AG09319 (cell line): ENCODE measurements around the gene ARMCX2.

ENCODE experiments used
- DNase-seq: peaks from one replicate; pipeline ENCODE4 v3.0.0-alpha.2; 2010; ENCODE audit warnings: low read depth; ENCODE audit errors: extremely low read depth
- TF ChIP-seq, protein P1 (sequence below): IDR thresholded peaks from 2 replicates; pipeline ENCODE4 v1.5.1; 2011; ENCODE audit warnings: low read depth, mild to moderate bottlenecking, inconsistent platforms, low read length, moderate library complexity

The ARMCX2 gene

DNA sequence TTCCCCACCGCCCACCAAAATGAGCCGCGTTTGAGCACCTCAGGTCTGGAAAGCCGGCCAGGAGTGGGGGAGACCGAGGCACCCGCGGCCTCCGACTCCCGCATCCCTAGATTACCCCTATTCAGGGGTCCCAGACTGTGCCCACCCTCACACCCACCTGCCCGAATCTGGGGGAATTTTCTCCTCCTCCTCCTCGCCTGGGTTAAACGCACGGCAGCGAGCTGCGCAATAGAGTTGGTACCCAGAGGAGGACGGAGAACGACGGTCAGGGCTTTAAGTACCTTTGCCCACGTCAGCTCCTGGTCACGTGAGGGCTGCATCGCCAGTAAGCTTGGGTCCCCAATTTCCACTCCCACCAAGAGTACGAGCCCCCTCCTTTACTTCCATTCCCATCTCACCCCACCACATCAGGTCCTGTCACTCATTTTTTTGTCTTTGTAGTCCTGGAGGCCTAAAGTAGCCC, at the start of gene ARMCX2:
Gene ARMCX2 (minus strand): TSS at position 250 of the 463 bp plus-strand sequence. CDS start 2,262 bp downstream, outside the sequence.
- TF ChIP-seq, protein P1, sequence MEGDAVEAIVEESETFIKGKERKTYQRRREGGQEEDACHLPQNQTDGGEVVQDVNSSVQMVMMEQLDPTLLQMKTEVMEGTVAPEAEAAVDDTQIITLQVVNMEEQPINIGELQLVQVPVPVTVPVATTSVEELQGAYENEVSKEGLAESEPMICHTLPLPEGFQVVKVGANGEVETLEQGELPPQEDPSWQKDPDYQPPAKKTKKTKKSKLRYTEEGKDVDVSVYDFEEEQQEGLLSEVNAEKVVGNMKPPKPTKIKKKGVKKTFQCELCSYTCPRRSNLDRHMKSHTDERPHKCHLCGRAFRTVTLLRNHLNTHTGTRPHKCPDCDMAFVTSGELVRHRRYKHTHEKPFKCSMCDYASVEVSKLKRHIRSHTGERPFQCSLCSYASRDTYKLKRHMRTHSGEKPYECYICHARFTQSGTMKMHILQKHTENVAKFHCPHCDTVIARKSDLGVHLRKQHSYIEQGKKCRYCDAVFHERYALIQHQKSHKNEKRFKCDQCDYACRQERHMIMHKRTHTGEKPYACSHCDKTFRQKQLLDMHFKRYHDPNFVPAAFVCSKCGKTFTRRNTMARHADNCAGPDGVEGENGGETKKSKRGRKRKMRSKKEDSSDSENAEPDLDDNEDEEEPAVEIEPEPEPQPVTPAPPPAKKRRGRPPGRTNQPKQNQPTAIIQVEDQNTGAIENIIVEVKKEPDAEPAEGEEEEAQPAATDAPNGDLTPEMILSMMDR, result no peak

DNA sequence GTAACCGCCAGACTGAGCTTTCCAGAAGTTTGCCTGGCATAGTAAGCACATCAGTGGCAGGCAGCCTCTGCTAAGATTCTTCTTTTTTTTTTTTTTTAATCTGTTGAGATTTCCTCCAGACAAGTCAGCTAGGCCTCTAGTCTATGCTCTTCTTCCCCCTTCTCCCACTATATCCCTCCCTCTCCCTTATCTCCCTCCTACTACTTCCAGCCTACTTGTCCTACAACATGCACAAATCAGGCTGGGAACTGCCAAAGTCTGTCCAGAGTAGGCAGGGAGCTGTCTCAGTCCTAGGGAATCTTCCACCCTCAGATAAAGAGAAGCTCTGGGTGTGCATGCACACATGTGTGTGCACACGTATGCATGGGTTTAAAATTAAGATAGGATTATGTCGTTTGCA, 49.7 kb upstream of the ARMCX2 start:
- TF ChIP-seq, protein P1, result no peak
- no peak for DNase-seq

More for the DNA sequence above, at the start of gene ARMCX2:
- peak; percentile 58 for DNase-seq

DNA sequence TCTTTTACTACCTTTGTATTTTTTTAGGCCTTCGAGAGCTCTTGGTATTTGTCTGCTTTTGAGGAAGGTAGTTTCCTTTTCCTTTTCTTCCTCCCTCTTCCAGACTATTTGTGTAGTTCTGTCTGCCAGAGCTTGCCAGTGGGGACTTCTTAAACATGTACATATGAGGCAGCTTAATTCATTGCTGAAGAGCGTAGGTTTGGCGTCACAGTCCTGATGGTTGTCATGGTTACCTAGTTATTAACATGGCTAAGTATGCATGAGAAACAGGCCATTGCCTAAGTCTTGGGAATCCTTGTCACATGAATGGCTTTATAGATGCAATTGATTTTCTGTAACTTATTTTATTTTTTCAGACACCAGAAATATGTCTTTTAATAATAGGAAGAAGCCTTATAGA, 48.5 kb upstream of the ARMCX2 start:
- DNase-seq, result no peak
- TF ChIP-seq, protein P1, result no peak

DNA sequence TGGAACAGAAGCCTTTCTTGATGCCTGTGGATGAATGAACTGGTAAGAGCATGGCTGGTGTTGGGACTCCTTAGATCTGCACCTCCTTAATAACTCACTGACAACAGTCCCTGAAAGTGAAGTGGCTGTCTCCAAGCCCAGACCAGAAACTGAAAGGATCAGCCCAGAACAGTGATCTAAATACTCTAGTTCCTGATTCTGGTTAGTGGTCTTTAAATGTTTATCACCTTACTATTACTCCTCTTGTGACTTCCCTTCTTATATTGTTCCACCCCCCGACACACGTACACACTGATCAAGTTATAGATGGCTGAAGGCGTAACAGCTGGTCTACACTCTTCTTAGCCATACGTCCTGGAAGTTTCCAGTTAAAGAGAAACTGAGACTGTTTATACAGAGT, 33.8 kb upstream of the ARMCX2 start:
- no peak for DNase-seq
- TF ChIP-seq, protein P1, result no peak

DNA sequence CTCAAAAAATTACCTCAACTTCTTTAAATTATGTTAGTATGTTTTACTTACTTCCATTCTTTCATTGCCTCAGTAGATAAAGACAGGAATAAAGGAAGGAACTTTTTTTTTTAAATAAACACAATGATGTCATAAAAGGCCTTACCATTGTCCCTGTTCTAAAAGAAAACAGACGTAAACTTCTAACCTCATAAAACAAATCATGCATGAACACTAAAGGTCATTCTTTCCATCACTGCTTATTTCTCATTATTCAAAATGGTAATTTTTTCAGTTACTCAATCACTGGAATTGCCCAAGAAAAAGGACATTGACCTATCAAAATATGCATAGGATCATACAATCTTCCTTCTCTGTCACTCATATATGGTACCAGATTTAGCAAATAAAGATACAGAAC, 32.2 kb upstream of the ARMCX2 start:
- DNase-seq, result no peak
- TF ChIP-seq, protein P1, result no peak

DNA sequence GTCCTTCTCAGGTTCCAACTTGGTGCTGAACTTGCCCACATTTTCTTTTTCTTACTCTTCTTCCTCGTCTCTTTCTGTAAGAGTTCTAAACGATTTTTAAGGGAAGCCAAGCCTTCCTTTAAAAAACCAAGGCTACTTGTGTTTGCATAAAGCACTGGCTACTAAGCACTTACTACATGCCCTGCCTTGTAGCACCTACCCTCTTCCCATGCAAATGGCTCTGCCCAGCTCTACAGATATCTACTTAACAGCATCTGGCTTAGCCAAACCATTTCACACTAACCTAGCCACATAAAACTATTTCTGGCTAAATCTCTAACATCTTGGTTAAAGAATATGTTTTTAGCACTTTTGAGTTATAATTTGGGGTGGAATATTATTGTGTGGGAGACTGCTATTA, 26.9 kb upstream of the ARMCX2 start:
- no peak for DNase-seq
- TF ChIP-seq, protein P1, result no peak

DNA sequence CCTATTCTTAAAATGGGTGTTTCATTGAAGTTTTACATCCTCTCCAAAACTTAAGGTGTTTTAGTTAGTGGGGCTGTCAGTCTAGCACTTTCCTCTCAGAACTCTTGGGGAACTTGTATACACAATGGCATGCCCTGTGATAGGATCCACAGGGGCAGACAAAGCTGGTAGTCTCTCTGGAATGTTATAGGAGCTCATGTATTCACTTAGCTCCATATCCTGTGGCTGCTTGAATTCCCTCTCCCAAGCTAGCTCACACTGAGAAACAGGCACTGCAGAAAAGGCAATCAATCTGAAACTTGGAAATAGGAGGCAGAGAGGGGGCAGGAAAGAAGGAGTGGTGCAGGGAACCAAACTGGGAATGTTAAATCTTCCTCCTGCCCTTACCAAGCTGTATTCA, 26.3 kb upstream of the ARMCX2 start:
- TF ChIP-seq, protein P1, result no peak

More for the DNA sequence above, 26.3 kb upstream of the ARMCX2 start:
- DNase-seq, result no peak
